Stomach (tissue), 9 donors: ENCODE results near the gene UGGT2. TPM values are rescaled to one million over a fixed set of nuclear protein-coding genes. Genes with fewer than 3 reads are reported as not detected.

Experiments used
- DNase-seq, 2 donors: peaks; one replicate each; pipeline versions ENCODE4 v3.0.0 to v3.0.0-alpha.2; 2013 to 2019
- H3K27ac ChIP-seq, 5 donors: fragments of 200-600 bp in 4 of 5; sonication (generic) in 4 of 5; one replicate each; pipeline ENCODE4 v1.5.1; 2013 to 2019; ENCODE audit warnings: mild to moderate bottlenecking in 1 of 5, moderate library complexity in 1 of 5
- H3K27me3 ChIP-seq, 3 donors: fragments of 200-600 bp; sonication (generic); one replicate each; pipeline ENCODE4 v1.5.1; 2017 to 2019; ENCODE audit warnings: mixed run types in 1 of 3
- H3K36me3 ChIP-seq, 4 donors: fragments of 200-600 bp; sonication (generic); 1 replicate in 3 of 4; 2 replicates in 1 of 4; pipeline ENCODE4 v1.5.1; 2016 to 2019
- H3K4me1 ChIP-seq, 4 donors: fragments of 200-600 bp; sonication (generic); one replicate each; pipeline ENCODE4 v1.5.1; 2016 to 2019
- H3K4me3 ChIP-seq, 4 donors: fragments of 200-600 bp; sonication (generic) in 3 of 4; one replicate each; pipeline ENCODE4 v1.5.1; 2016 to 2019; ENCODE audit warnings: mild to moderate bottlenecking in 1 of 4
- H3K9me3 ChIP-seq, 4 donors: fragments of 200-600 bp; sonication (generic); one replicate each; pipeline ENCODE4 v1.5.1; 2016 to 2019
- EP300 ChIP-seq: sonication (generic); formaldehyde crosslinking; IDR thresholded peaks from one replicate; pipeline ENCODE4 v1.6.1; 2017; ENCODE audit warnings: antibody characterized with exemption
- POLR2A ChIP-seq, 4 donors: fragments of 450-650 bp; IDR thresholded peaks; one replicate each; pipeline ENCODE4 v1.6.1; 2016; ENCODE audit warnings: antibody characterized with exemption in 4 of 4, control low read depth in 2 of 4, mild to moderate bottlenecking in 1 of 4, moderate library complexity in 1 of 4
- POLR2AphosphoS5 ChIP-seq, 3 donors: sonication (generic); formaldehyde crosslinking; IDR thresholded peaks; one replicate each; pipeline ENCODE4 v1.6.1; 2016; ENCODE audit warnings: antibody characterized with exemption in 3 of 3
- WGBS, 5 donors: extraction: QIAGEN DNeasy Blood & Tissue Kit in 3 of 5; methylation state at CpG; one replicate each; pipeline versions ENCODE4 v1.1.5 to v1.1.7; 2013 to 2018; 5-methylcytosine and 5-hydroxymethylcytosine counted together
- intact Hi-C: fragments of 100-400 bp; cut with DNase I; formaldehyde crosslinking; loops from one replicate; pipeline ENCODE4 v1.15.1; 2023; ENCODE audit warnings: low total_unique reads
- polyA plus RNA-seq, 3 donors: library from polyadenylated mRNA; stranded (reverse); fragments of 200-250 nt; gene quantifications; one replicate each; pipeline ENCODE4 v1.2.3, GENCODE V29; 2013
- total RNA-seq, 5 donors: library from RNA; depleted of rRNA; stranded (reverse); fragments of >200 nt; gene quantifications; one replicate each; pipeline versions ENCODE4 v1.1.0 to v1.2.3, GENCODE V29; 2014 to 2016
- TF ChIP-seq, protein P1 (sequence below), 7 experiments: fragments of 450-650 bp in 4 of 7; fragments of 200-600 bp in 3 of 7; sonication (generic) in 3 of 7; IDR thresholded peaks; one replicate each; pipeline ENCODE4 v1.5.1; 2016 to 2019; ENCODE audit warnings: antibody characterized with exemption in 7 of 7, control low read depth in 2 of 7, mild to moderate bottlenecking in 1 of 7
- donor health status: healthy with polysubstance abuse.
- donor health status: Bipolar disorder and iron deficiency.
- donor health status: healthy.

Gene UGGT2
- total and polyA plus RNA-seq, 8 donors: 2.1 to 140 (median 21.6) TPM

DNA sequence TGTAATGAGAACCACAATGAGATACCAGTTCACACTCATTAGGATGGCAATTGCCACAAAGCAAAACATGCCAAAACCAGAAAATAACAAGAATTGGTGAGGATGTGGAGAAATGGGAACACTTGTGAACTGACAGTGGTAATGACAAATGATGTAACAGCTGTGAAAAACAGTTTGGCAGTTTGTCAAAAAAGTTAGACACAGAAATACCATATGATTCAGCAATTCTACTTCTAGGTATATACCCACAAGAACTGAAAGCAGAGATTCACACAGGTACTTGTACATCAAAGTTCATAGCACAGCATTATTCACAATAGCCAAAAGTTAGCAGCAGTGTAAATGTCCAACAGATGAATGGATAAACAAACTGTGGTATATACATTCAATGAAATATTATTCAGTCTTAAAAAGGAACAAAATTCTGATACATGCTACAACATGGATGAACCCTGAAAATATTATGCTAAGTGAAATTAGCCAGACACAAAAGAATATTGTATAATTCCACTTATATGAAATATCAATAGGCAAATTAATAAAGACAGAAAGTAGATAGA lies 96.5 kb downstream of the UGGT2 start:
- Histone ChIP-seq H3K27ac (no peak overlapping the region), H3K4me1 (peaks cover 0 to 9% (median 0%) of the 10 kb centered on the region in 4 donors), H3K4me3 (no peak overlapping the region), H3K36me3 (peaks cover 0 to 6% (median 6%) of the 10 kb centered on the region in 4 donors), H3K27me3 (no peaks in the 10 kb centered on the region), H3K9me3 (peaks cover 0 to 21% (median 11%) of the 10 kb centered on the region in 4 donors)
- no peak for DNase-seq
- TF ChIP-seq POLR2A (IDR thresholded peaks at IDR 0.05) (no peak), POLR2AphosphoS5 (IDR thresholded peaks at IDR 0.05) (no peak), EP300 (no peak)
- TF ChIP-seq, protein P1, sequence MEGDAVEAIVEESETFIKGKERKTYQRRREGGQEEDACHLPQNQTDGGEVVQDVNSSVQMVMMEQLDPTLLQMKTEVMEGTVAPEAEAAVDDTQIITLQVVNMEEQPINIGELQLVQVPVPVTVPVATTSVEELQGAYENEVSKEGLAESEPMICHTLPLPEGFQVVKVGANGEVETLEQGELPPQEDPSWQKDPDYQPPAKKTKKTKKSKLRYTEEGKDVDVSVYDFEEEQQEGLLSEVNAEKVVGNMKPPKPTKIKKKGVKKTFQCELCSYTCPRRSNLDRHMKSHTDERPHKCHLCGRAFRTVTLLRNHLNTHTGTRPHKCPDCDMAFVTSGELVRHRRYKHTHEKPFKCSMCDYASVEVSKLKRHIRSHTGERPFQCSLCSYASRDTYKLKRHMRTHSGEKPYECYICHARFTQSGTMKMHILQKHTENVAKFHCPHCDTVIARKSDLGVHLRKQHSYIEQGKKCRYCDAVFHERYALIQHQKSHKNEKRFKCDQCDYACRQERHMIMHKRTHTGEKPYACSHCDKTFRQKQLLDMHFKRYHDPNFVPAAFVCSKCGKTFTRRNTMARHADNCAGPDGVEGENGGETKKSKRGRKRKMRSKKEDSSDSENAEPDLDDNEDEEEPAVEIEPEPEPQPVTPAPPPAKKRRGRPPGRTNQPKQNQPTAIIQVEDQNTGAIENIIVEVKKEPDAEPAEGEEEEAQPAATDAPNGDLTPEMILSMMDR (IDR thresholded peaks at IDR 0.05): no peak
- intact Hi-C loops: no loop called here

DNA sequence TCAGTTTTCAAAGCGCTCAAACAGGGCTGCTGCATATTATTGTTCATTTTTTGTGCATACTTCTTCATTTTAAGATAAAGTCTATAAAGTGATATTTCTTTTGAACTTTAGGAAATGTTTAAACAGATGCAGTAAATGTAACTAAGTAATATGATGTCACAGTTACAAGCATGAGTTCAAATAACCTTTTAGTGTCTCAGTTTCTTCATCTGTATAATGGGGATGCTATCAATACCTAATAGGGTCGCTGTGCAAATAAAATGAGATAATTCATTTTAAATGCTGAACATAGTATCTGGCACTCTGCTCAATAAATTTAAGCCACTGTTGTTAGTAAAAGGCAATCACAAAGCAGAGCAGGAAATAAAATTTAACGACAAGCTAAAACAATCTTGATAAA lies 97.5 kb downstream of the UGGT2 start:
- peaks cover 0 to 10% (median 5%) of the 10 kb centered on the region in 4 donors for H3K36me3 ChIP-seq
- H3K9me3 ChIP-seq: peaks cover 0 to 13% (median 5%) of the 10 kb centered on the region in 4 donors
- intact Hi-C loops: no loop called here
- no peak overlapping the region for H3K27ac ChIP-seq
- H3K4me3 ChIP-seq: no peak overlapping the region
- TF ChIP-seq, protein P1 (IDR thresholded peaks at IDR 0.05): no peak
- TF ChIP-seq POLR2AphosphoS5 (IDR thresholded peaks at IDR 0.05) (no peak), EP300 (no peak), POLR2A (IDR thresholded peaks at IDR 0.05) (no peak)
- H3K27me3 ChIP-seq: no peaks in the 10 kb centered on the region
- DNase-seq: no peak
- peaks cover 0 to 9% (median 0%) of the 10 kb centered on the region in 4 donors for H3K4me1 ChIP-seq
- 90 to 97% (median 94%) methylated on average over 3 of the region's 3 CpGs for WGBS, 5 donors

DNA sequence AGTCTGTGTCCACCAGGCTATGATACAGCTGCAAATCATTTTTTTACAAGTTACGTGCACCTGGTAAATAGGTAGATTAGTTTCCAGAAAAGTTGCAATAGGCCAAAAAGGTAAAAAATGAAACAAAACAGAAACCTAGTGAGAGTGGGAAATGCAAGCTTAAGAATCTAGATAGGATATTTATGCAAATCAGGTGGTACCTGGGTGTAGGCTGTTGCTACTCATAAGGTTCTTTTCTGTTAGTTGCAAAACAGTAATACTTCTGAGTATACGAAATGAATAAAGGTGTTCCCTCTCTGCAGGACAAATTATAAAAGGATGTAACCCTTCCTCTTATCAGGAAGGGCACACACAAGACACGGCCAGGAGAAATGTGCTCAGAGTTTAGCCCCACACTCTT lies 97.9 kb downstream of the UGGT2 start:
- no peak for DNase-seq
- Histone ChIP-seq H3K4me1 (peaks cover 0 to 9% (median 0%) of the 10 kb centered on the region in 4 donors), H3K4me3 (no peak overlapping the region), H3K27me3 (no peaks in the 10 kb centered on the region), H3K27ac (no peak overlapping the region), H3K36me3 (peaks cover 0 to 10% (median 4%) of the 10 kb centered on the region in 4 donors), H3K9me3 (peaks cover 0 to 9% (median 2%) of the 10 kb centered on the region in 4 donors)
- TF ChIP-seq EP300 (no peak), POLR2AphosphoS5 (IDR thresholded peaks at IDR 0.05) (no peak), POLR2A (IDR thresholded peaks at IDR 0.05) (no peak)
- TF ChIP-seq, protein P1 (IDR thresholded peaks at IDR 0.05): no peak
- 71 to 89% (median 86%) methylated on average over 3 of the region's 3 CpGs for WGBS, 5 donors
- intact Hi-C loops: no loop called here

DNA sequence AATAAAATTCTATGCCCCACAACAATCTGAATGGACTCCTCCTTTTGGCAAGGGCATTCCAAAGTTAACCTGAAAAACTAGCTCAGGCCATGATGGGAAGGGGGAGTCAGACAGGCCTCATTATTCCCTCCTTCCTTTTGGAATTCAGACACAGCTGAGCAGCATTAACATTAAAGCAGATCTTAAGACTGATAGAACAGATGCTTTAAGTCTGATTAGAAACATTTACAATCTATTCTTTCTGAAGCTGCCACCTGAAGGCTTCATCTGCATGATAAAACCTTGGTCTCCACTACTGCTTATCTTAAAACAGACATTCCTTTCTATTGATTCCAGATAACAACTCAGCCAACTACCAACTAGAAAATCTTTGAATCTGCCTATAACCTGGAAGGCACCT lies 98.9 kb downstream of the UGGT2 start:
- DNase-seq: no peak
- Histone ChIP-seq H3K9me3 (peaks cover 0 to 8% (median 0%) of the 10 kb centered on the region in 4 donors), H3K4me1 (peaks cover 0 to 9% (median 0%) of the 10 kb centered on the region in 4 donors), H3K36me3 (peaks cover 0 to 13% (median 4%) of the 10 kb centered on the region in 4 donors), H3K4me3 (no peak overlapping the region), H3K27me3 (no peaks in the 10 kb centered on the region), H3K27ac (no peak overlapping the region)
- intact Hi-C loops: no loop called here
- TF ChIP-seq POLR2AphosphoS5 (IDR thresholded peaks at IDR 0.05) (no peak), POLR2A (IDR thresholded peaks at IDR 0.05) (no peak)

DNA sequence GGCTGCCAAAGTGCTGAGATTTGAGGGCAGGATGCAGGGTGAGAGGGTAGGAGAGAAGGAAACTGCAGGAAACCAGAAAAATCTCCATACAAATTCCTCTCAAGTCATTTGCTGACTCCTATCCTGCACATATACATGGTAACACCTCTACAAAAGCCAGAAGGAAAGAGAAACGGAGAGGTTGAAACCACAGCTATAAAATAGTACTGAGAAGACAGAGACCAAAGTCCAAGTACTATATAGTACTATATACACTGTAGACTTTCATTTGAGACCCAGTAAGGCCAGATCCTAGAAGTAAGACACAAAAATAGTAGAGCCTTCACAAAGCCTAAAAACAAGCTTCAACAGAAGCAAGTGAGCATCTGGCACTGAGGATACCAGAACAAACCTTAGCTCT lies 103.1 kb downstream of the UGGT2 start:
- peaks cover 0 to 36% (median 20%) of the 10 kb centered on the region in 4 donors for H3K36me3 ChIP-seq
- H3K4me1 ChIP-seq: peaks cover 0 to 7% (median 0%) of the 10 kb centered on the region in 4 donors
- WGBS, 5 donors: 77 to 90% (median 88%) methylated on average over 1 of the region's 1 CpG
- H3K27ac ChIP-seq: no peak overlapping the region
- TF ChIP-seq, protein P1 (IDR thresholded peaks at IDR 0.05): no peak
- TF ChIP-seq POLR2AphosphoS5 (IDR thresholded peaks at IDR 0.05) (no peak), EP300 (no peak), POLR2A (IDR thresholded peaks at IDR 0.05) (no peak)
- intact Hi-C loops: no loop called here
- no peak for DNase-seq
- H3K9me3 ChIP-seq: no peaks in the 10 kb centered on the region
- H3K27me3 ChIP-seq: no peaks in the 10 kb centered on the region
- no peak overlapping the region for H3K4me3 ChIP-seq
